NCI-H2107 treated with DMSO at 0.1 percent for 48 hours (cell line): ENCODE measurements around the gene DOC2A.
"Not testable (repeated sequence)": the region's sequence is repeated elsewhere in the genome, so short reads cannot be mapped to it uniquely, and the experiment has no call there.

Source experiments
- DNase-seq: peaks from one replicate; lab custom pipeline; 2025; ENCODE audit not compliant: unreplicated experiment; lab: John Stamatoyannopoulos, UW

Gene DOC2A

GRCh38 chr16:30027588-30028437 lies 17.0 kb upstream of the DOC2A start:
- DNase-seq = peak; percentile 43

DNA sequence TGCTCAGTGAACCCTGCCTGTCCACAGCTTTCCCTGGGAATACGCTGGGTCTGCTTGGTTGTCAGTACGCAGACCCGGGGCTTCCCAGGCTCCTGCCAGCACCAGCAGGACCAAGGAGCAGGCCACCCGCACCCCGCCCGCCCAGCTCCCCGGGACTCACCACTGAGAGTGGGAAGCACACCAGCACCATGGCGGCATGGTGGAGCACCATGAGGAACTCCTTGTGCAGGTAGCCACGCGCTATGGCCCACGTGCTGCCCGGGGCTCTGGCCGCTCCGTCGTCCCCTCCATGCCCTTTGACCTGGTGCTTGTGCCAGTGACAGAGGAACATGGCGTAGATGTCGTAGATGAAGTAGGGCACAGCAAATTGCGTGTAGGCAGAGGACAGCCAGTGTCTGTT lies 15.6 kb upstream of the DOC2A start:
- DNase-seq = no peak

- no peak for DNase-seq
Measured at GRCh38 chr16:30025574-30025973, 14.7 kb upstream of the DOC2A start.

GRCh38 chr16:30025156-30025555 lies 14.3 kb upstream of the DOC2A start:
- no peak for DNase-seq

GRCh38 chr16:30024451-30024850 lies 13.6 kb upstream of the DOC2A start:
- no peak for DNase-seq

GRCh38 chr16:30023586-30023985 lies 12.8 kb upstream of the DOC2A start:
- DNase-seq = no peak

DNA sequence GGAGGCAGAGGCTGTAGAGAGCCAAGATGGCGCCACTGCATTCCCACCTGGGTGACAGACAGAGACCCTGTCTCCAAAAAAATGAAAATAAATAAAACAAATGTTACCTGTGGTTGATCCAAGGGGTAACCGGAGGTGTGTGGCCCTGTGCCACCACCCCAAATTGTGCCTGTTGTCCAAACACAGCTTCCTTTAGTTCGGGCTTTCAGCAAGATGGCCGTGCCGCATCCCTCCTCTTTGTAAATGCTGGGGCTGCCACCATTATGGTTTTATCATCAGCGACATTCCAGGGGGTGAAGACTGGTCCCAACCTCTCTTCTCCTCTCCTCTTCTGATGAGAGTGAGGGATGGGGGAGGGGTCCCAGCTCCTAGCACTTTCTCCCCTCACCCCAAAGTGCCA lies 12.1 kb upstream of the DOC2A start, which contains the start of gene C16orf92:
Gene C16orf92, plus strand, starts transcription at position 312 of the 400 bp plus-strand sequence. CDS start 143 bp downstream, outside the sequence.
- no peak for DNase-seq

DNA sequence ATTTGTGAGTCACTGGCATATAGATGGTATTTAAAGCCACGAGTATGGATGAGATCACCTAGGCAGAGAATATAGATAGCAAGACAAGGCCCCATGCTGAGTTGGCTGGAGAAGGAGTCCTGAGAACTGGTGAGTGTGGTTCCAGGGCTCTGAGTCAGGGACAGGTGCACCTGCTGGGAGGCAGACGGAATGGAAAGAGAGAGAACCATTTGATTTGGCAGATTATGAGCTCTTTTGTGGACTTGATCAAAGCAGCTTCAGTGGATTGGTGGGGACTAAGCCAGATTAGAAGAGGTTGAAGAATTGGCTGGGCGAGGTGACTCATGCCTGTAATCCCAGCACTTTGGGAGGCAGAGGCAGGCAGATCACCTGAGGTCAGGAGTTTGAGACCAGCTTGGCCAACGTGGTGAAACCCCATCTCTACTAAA lies 7.9 kb upstream of the DOC2A start:
- DNase-seq = no peak

GRCh38 chr16:30017937-30018336 lies 7.1 kb upstream of the DOC2A start:
- DNase-seq = not testable (repeated sequence)

DNA sequence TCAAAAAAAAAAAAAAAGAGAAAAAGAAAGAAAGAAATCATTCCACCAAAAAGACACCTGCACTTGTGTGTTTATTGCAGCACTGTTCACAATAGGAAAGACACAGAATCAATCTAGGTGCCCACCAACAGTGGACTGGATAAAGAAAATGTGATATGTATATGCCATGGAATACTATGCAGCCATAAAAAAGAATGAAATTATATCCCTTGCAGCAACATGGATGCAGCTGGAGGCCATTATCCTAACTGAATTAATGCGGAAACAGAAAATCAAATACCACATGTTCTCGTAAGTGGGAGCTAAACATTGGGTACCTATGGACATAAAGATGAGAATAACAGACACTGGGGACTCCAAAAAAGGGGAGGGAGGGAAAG lies 6.4 kb upstream of the DOC2A start:
- DNase-seq = no peak

GRCh38 chr16:30016555-30017276 lies 5.9 kb upstream of the DOC2A start:
- no peak for DNase-seq

DNA sequence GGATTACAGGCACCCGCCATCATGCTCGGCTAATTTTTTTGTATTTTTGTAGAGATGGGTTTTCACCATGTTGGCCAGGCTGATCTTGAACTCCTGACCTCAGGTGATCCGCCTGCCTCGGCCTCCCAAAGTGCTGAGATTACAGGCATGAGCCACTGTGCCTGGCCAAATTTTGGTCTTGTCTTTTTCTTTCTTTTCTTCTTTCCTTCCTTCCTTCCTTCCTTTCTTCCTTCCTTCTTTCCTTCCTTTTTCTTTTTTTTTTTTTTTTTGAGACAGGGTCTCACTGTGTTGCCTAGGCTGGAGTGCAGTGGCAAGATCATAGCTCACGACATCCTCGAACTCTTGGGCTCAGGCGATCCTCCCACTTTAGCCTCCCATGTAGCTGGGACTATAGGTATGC lies 4.6 kb upstream of the DOC2A start:
- DNase-seq = not testable (repeated sequence)

DNA sequence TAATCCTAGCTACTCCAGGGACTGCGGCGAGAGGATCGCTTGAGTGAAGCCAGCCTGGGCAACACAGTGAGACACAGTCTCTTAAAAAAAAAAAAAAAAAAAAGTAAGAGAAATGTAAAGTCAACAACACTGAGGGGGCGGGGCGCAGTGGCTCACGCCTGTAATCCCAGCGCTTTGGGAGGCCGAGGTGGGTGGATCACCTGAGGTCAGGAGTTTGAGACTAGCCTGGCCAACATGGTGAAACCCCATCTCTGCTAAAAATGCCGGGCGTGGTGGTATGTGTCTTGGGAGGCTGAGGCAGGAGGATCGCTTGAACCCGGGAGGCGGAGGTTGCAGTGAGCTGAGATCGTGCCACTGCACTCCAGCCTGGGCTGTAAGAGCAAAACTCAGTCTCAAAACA lies 1.8 kb upstream of the DOC2A start:
- not testable (repeated sequence) for DNase-seq

- DNase-seq = no peak
Measured at GRCh38 chr16:30011714-30012504, 1.1 kb upstream of the DOC2A start.

DNA sequence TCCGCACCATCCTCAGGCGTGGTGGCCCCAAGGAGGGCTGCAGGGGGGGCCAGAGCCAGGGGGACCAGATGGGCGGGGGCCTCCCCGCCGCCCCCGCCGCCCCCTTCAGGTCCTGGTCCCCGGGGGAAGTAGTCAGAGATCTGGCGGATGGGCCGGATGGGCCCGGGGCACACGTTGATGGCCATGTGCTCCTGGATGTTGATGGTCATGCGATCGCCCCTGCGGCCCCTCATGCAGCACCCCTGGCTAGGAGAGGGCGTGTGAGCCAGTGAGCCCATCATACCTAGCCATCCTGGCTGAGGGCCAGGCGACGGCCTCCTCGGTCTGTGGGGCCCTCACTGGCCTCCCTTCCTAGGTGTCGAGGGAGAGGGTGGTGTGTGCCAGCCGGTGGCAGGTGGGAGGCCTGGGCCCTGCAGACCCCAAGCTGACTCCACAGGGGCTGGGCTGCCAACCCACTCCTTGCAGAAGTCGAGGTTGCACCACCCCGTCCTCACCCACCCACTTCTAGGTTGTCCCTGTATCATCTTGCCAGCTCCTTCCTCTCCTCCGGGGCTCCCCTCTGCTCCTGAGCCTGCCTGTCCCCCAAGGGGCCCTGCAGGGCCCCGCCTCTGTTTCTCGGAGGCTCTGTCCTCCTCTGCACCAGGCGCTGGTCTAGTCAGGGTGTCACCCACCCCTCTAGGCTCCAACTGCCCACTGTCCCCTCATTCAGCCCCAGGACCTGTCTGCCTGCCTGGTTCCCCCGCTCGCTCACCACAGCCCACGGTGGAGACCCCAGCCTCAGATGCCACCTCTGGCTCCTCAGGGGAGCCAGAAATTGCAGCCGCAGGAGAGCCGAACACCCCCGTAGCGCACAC lies 610 bp downstream of the DOC2A start:
- DNase-seq = no peak

- no peak for DNase-seq
Measured at GRCh38 chr16:30009085-30009862, 1.6 kb downstream of the DOC2A start.

DNA sequence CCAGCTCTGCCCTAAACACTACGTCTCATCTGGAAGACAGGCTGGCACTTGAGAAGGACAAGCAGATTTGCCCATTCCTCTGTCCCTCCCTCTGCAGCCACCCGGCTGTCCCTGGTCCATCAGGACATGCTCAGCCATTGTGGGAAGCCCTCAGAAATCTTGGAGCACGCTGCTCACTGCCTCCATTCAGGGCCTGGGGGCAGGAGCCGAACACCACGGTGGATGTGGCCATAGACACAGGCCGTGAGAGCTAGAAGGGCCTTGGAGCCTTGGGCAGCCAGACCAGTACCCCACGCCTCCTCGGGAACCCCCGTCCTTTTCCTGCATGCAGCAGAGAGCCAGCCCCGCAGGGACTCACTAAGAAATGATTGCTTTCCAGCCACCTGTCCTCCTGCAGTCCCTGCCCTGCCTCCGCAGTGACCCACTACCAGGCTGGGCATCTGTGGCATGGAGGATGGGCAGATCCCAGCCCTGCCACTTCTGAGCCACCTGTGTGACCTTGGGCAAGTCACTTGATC lies 3.4 kb downstream of the DOC2A start:
- no peak for DNase-seq

DNA sequence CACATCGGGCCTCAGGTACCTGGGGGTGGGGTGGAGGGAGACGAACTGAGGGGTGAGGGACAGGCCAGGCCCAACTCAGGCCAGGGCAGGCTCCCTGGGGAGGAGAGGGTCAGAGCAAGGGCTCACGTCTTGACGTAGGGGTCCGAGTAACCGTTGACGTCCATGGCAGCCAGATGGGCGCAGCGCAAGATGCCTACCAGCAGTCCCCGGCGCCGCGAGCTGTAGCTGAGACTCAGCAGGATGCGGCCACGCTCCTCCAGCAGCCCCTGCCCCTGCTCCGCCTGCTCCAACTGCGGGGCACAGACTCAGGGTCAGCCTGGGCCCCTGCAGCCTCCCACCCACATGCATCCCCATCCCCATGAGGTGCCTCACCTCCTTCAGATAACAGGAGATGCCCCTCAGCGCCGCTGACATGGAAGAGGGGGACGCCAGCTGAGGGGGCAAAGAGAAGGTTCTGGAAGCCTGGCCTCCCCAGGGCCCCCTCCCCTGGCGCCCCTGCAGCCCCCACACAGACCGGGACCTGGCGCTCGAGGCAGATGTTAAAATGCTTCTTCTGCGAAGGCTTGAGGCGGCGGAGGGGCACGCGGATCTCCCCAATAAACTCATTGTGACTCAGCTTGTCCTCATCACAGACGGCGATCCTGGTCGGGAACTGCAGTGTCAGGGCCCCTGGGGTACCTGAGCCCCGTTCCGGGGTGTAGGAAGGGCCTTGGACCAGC lies 4.0 kb downstream of the DOC2A start:
- no peak for DNase-seq

- DNase-seq = no peak
Measured at GRCh38 chr16:30006095-30006473, 4.7 kb downstream of the DOC2A start.
